IMR-90 (cell line): ENCODE results near the gene IL1B. TPM values are rescaled to one million over a fixed set of nuclear protein-coding genes. Genes with fewer than 3 reads are reported as not detected.

Source experiments
- ATAC-seq: fragments of 200-7000 bp; cut with Tn5 transposase; 2 replicates; pipeline ENCODE4 v1.9.1; 2020; ENCODE audit warnings: low read depth, mild to moderate bottlenecking, moderate library complexity
- BruUV-seq: library from RNA; stranded (reverse); fragments of 400-500 nt; replicated peaks from 2 replicates; lab custom pipeline; 2021; lab: Mats Ljungman, UMichigan
- CTCF ChIA-PET: fragments of 300-600 bp; formaldehyde crosslinking; extraction: SDS; loops from one replicate; lab custom pipeline; 2021; ENCODE audit warnings: antibody characterized with exemption; lab: Yijun Ruan, JAX
- POLR2A ChIA-PET: fragments of 300-600 bp; sonication (Branson Sonifier 250); formaldehyde crosslinking; loops from one replicate; lab custom pipeline; 2022; ENCODE audit warnings: antibody characterized with exemption; ENCODE audit not compliant: unreplicated experiment; lab: Charles Lee
- DNase-seq: peaks from one replicate; pipeline ENCODE4 v3.0.0; 2013
- H2AFZ ChIP-seq: replicated peaks from 2 replicates; pipeline ENCODE3; 2013; ENCODE audit warnings: low read length, mild to moderate bottlenecking; ENCODE audit not compliant: poor library complexity
- H2AK5ac ChIP-seq: 2 replicates; pipeline ENCODE4 v1.6.1; 2013; ENCODE audit warnings: low read depth, low read length, inconsistent platforms
- H2AK9ac ChIP-seq: replicated peaks from 2 replicates; pipeline ENCODE3; 2013; ENCODE audit warnings: mild to moderate bottlenecking, low read depth, low read length, moderate library complexity; ENCODE audit not compliant: poor library complexity
- H2BK120ac ChIP-seq: 2 replicates; pipeline ENCODE4 v1.6.1; 2013; ENCODE audit warnings: low read depth, low read length, inconsistent platforms
- H2BK15ac ChIP-seq: 3 replicates; pipeline ENCODE4 v1.6.1; 2013; ENCODE audit warnings: low read depth, low read length, inconsistent platforms
- H2BK20ac ChIP-seq: 2 replicates; pipeline ENCODE4 v1.6.1; 2013; ENCODE audit warnings: low read depth, mild to moderate bottlenecking, inconsistent platforms, low read length, moderate library complexity
- H2BK5ac ChIP-seq: 2 replicates; pipeline ENCODE4 v1.6.1; 2013; ENCODE audit warnings: mild to moderate bottlenecking, low read depth, low read length, inconsistent platforms; ENCODE audit not compliant: poor library complexity, severe bottlenecking
- H3K14ac ChIP-seq: replicated peaks from 2 replicates; pipeline ENCODE4 v1.6.1; 2013; ENCODE audit warnings: low read depth, low read length, inconsistent platforms
- H3K18ac ChIP-seq: 2 replicates; pipeline ENCODE4 v1.6.1; 2013; ENCODE audit warnings: low read depth, low read length, control low read depth
- H3K23ac ChIP-seq: 2 replicates; pipeline ENCODE4 v1.6.1; 2013; ENCODE audit warnings: low read depth, low read length, inconsistent platforms
- H3K27ac ChIP-seq: 2 replicates; pipeline ENCODE4 v1.5.1; 2013; ENCODE audit warnings: mild to moderate bottlenecking, control low read depth, low read length; ENCODE audit not compliant: insufficient read depth
- H3K27me3 ChIP-seq: 2 replicates; pipeline ENCODE4 v1.6.1; 2013; ENCODE audit warnings: low read length; ENCODE audit not compliant: control insufficient read depth, insufficient read depth
- H3K36me3 ChIP-seq: 2 replicates; pipeline ENCODE4 v1.6.1; 2013; ENCODE audit warnings: low read length, mixed read lengths; ENCODE audit not compliant: control insufficient read depth, insufficient read depth
- H3K4ac ChIP-seq: 2 replicates; pipeline ENCODE4 v1.6.1; 2013; ENCODE audit warnings: low read depth, low read length, inconsistent platforms
- H3K4me1 ChIP-seq: 2 replicates; pipeline ENCODE4 v1.6.1; 2013; ENCODE audit warnings: low read length, mixed read lengths; ENCODE audit not compliant: control insufficient read depth, insufficient read depth
- H3K4me2 ChIP-seq: 2 replicates; pipeline ENCODE4 v1.6.1; 2013; ENCODE audit warnings: low read depth, mild to moderate bottlenecking, control low read depth, low read length, moderate library complexity
- H3K4me3 ChIP-seq: 2 replicates; pipeline ENCODE4 v1.5.1; 2013; ENCODE audit warnings: low read depth, mild to moderate bottlenecking, control low read depth, low read length, moderate library complexity; ENCODE audit not compliant: insufficient read depth
- H3K56ac ChIP-seq: 2 replicates; pipeline ENCODE4 v1.6.1; 2013; ENCODE audit warnings: low read length, inconsistent platforms; ENCODE audit not compliant: insufficient read depth; ENCODE audit errors: extremely low read depth
- H3K79me1 ChIP-seq, 2 experiments: 2 replicates each; pipeline ENCODE4 v1.6.1; 2013; ENCODE audit warnings: low read length in 2 of 2, inconsistent platforms in 1 of 2, low read depth in 1 of 2
- H3K9ac ChIP-seq: 2 replicates; pipeline ENCODE4 v1.6.1; 2013; ENCODE audit warnings: low read depth, low read length, control low read depth
- H3K9me1 ChIP-seq: 2 replicates; pipeline ENCODE4 v1.6.1; 2013; ENCODE audit warnings: low read length, inconsistent platforms; ENCODE audit not compliant: insufficient read depth
- H3K9me3 ChIP-seq: 2 replicates; pipeline ENCODE4 v1.6.1; 2013; ENCODE audit warnings: low read length; ENCODE audit not compliant: control insufficient read depth, insufficient read depth
- H4K20me1 ChIP-seq: 2 replicates; pipeline ENCODE4 v1.6.1; 2013; ENCODE audit warnings: low read length, inconsistent platforms; ENCODE audit not compliant: insufficient read depth
- H4K5ac ChIP-seq: 2 replicates; pipeline ENCODE4 v1.6.1; 2013; ENCODE audit warnings: mild to moderate bottlenecking, low read depth, low read length, control low read depth
- H4K8ac ChIP-seq, 2 experiments: 2 replicates each; pipeline ENCODE4 v1.6.1; 2013; ENCODE audit warnings: low read depth in 2 of 2, low read length in 2 of 2, control low read depth in 1 of 2, inconsistent platforms in 1 of 2
- H4K91ac ChIP-seq: 2 replicates; pipeline ENCODE4 v1.6.1; 2013; ENCODE audit warnings: low read depth, low read length, inconsistent platforms; ENCODE audit not compliant: insufficient read depth
- CEBPB ChIP-seq: IDR thresholded peaks from 2 replicates; pipeline ENCODE4 v1.6.1; 2012; ENCODE audit warnings: low read depth, low read length, improper control_type of control experiment
- CHD1 ChIP-seq: IDR thresholded peaks from 2 replicates; pipeline ENCODE4 v1.6.1; 2012; ENCODE audit warnings: low read depth, low read length, improper control_type of control experiment
- CTCF ChIP-seq: conservative IDR thresholded peaks from 2 replicates; pipeline ENCODE4 v1.5.1; 2012; ENCODE audit warnings: mild to moderate bottlenecking, low read depth, low read length, improper control_type of control experiment
- ELK1 ChIP-seq: fragments of 150-350 bp; IDR thresholded peaks from 2 replicates; pipeline ENCODE4 v1.6.1; 2016; ENCODE audit warnings: low read depth, mild to moderate bottlenecking, low read length, moderate library complexity, borderline replicate concordance
- MAFK ChIP-seq: IDR thresholded peaks from 2 replicates; pipeline ENCODE4 v1.6.1; 2012; ENCODE audit warnings: low read depth, low read length, improper control_type of control experiment
- MAZ ChIP-seq: IDR thresholded peaks from 2 replicates; pipeline ENCODE4 v1.6.1; 2012; ENCODE audit warnings: low read depth, mild to moderate bottlenecking, low read length, improper control_type of control experiment, moderate library complexity, borderline replicate concordance
- NFE2L2 ChIP-seq: fragments of 150-350 bp; IDR thresholded peaks from 2 replicates; pipeline ENCODE4 v1.6.1; 2016; ENCODE audit warnings: low read depth, mild to moderate bottlenecking, low read length
- RAD21 ChIP-seq: IDR thresholded peaks from 2 replicates; pipeline ENCODE4 v1.6.1; 2012; ENCODE audit warnings: low read length, improper control_type of control experiment
- RCOR1 ChIP-seq: IDR thresholded peaks from 2 replicates; pipeline ENCODE4 v1.6.1; 2012; ENCODE audit warnings: mild to moderate bottlenecking, low read length, improper control_type of control experiment; ENCODE audit not compliant: insufficient replicate concordance
- SMC3 ChIP-seq: fragments of 150-350 bp; IDR thresholded peaks from 2 replicates; pipeline ENCODE4 v1.6.1; 2016; ENCODE audit warnings: low read depth, mild to moderate bottlenecking, antibody characterized with exemption, low read length, moderate library complexity
- WGBS, 2 experiments: methylation state at CpG; one replicate each; pipeline versions ENCODE4 v1.1.5 to v1.1.7; 2013; ENCODE audit warnings: missing lambda C conversion rate in 2 of 2; ENCODE audit not compliant: insufficient read length in 1 of 2; ENCODE audit errors: extremely low coverage in 2 of 2; 5-methylcytosine and 5-hydroxymethylcytosine counted together
- dilution Hi-C: fragments of 300-500 bp; cut with HindIII; formaldehyde crosslinking; loops from one replicate; pipeline ENCODE4 v1.14.3; 2018; ENCODE audit warnings: low sequenced_read_pairs; ENCODE audit not compliant: unreplicated experiment
- in situ Hi-C: fragments of 300-500 bp; cut with MboI; formaldehyde crosslinking; loops from 3 replicates; pipeline ENCODE4 v1.14.3; 2019; ENCODE audit warnings: low sequenced_read_pairs, inconsistent platforms, mixed read lengths
- intact Hi-C: fragments of 100-400 bp; cut with micrococcal nuclease; formaldehyde crosslinking; loops from 2 replicates; pipeline ENCODE4 v1.10.0; 2022
- polyA plus RNA-seq, 3 experiments: library from polyadenylated mRNA; depleted of rRNA; stranded (reverse); fragments of >200 nt; gene quantifications; 2 replicates each; pipeline ENCODE4 v1.2.3, GENCODE V29; 2012; ENCODE audit warnings: low replicate concordance in 1 of 3
- total RNA-seq: library from RNA; depleted of rRNA; stranded (reverse); fragments of >200 nt; gene quantifications from 2 replicates; pipeline ENCODE4 v1.2.3, GENCODE V29; 2012

Gene IL1B
- total and polyA plus RNA-seq, 2 of the 4 experiments (the other 2 are of a cell fraction): 3.0 to 4.4 TPM

DNA sequence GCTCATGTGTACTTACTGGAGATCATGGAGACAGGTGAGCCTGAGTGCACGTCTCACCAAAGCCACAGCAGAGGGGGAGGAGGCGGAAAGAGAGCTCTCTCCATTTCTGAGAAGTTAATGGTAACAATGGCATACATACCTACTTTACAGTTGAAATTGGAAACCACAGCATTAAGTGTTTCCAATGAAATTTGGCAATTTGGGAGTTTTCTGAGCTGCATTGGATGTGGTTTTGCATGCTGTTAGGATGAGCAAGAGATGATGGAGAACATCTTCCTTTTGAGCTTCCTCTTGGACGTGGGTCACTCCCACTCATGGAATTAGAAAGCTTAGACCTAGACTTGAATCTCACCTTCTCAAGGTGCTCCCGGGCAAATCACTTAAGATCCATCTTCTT, 48.9 kb upstream of the IL1B start:
- Histone ChIP-seq H3K23ac (no peak overlapping the region; the same call in 1 of the 2 replicates), H4K8ac (no peak overlapping the region), H3K27me3 (no peaks in the 10 kb centered on the region; the same call in 1 of the 2 replicates), H3K9ac (no peak overlapping the region), H2BK15ac (peak overlapping the region; percentile 44; the same call in 1 of the 3 replicates), H2AFZ (no peak overlapping the region), H4K5ac (no peak overlapping the region), H2AK5ac (no peak overlapping the region), H2BK5ac (no peak overlapping the region), H3K4me3 (no peak overlapping the region), H3K56ac (no peak overlapping the region), H4K20me1 (no peaks in the 10 kb centered on the region), H3K36me3 (no peaks in the 10 kb centered on the region), H3K4me2 (no peak overlapping the region), H3K9me3 (no peaks in the 10 kb centered on the region), H3K4me1 (peaks cover 6% of the 10 kb centered on the region), H2BK120ac (peak overlapping the region; percentile 57; the same call in 1 of the 2 replicates), H3K18ac (no peak overlapping the region), H3K4ac (peak overlapping the region; percentile 40; the same call in 1 of the 2 replicates), H3K27ac (no peak overlapping the region), H3K14ac (peak overlapping the region; percentile 25; the same call in 1 of the 2 replicates), H2AK9ac (no peak overlapping the region), H3K9me1 (peaks cover 13% of the 10 kb centered on the region), H4K91ac (no peak overlapping the region; the same call in 1 of the 2 replicates), H2BK20ac (no peak overlapping the region; the same call in 1 of the 2 replicates), H3K79me1 (peaks cover 0 to 3% of the 10 kb centered on the region in 2 experiments; a peak in 2 of 4 replicates)
- ChIA-PET POLR2A (no interaction called here), CTCF (interaction anchor here (0.9 to 2.7 kb wide), 9 partner anchors 9 to 158 kb away, joined by 3 to 12 read pairs (median 5); no protein-coding TSS in a partner anchor)
- in situ Hi-C loops: no loop called here
- no peak for TF ChIP-seq NFE2L2
- no peak for TF ChIP-seq RCOR1
- no peak for TF ChIP-seq ELK1
- TF ChIP-seq MAFK: no peak
- TF ChIP-seq MAZ: no peak
- no peak for TF ChIP-seq CEBPB
- no peak for TF ChIP-seq CTCF
- TF ChIP-seq SMC3: no peak
- no peak for TF ChIP-seq RAD21
- no peak for TF ChIP-seq CHD1
- DNase-seq: peak; percentile 38
- dilution Hi-C loops: no loop called here
- no CpG with 5 or more reads among the region's 4 CpGs for WGBS, 2 experiments
- ATAC-seq: no peak
- intact Hi-C loops: loop anchor here (2.0 kb wide), 1 partner anchor 137 kb away; no protein-coding TSS in a partner anchor
- BruUV-seq: no TSS peak
